ENCODE results near the gene TMEM94. TPM values are rescaled to one million over a fixed set of nuclear protein-coding genes. Genes with fewer than 3 reads are reported as not detected.

Gene TMEM94
- total RNA-seq, 1 experiment from 2014 or later = 61.4 TPM

DNA sequence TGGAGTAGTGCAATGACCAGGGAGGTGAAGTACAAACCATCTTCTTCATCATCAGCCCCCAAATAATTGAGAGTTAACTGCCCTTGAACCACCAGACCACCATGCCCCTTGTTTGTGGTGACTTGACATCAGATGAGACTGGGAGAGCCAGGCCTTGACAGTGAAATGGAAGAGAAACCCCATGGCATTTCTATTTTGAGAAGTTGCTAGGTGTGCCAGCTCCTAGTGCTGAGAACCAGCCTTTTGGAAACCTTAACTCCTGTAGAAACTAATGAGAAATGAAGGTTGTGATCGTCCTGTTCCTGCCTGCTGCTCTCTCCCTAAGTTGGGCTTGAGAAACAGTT is 2.8 kb downstream of the TMEM94 start:
- no peaks in the 10 kb centered on the region for H3K36me3 Mint-ChIP-seq (ENCODE audit: insufficient read depth in 1 of 3, low read depth in 3 of 3)
- no peak overlapping the region for H3K18ac ChIP-seq (ENCODE audit: insufficient read length, low read depth, low read length)

More for the DNA sequence above, 2.8 kb downstream of the TMEM94 start:
- no peak overlapping the region for H4K91ac ChIP-seq (ENCODE audit: insufficient read length, low read depth, low read length)
- H4K8ac ChIP-seq (replicated peaks; ENCODE audit: insufficient read length, low read depth, low read length) = no peak overlapping the region
- no peak overlapping the region for H3K23ac ChIP-seq (ENCODE audit: insufficient read length, low read depth, low read length)
- Mint-ChIP-seq H3K27me3 (ENCODE audit: low read depth) (no peaks in the 10 kb centered on the region), H3K9me3 (no peaks in the 10 kb centered on the region), H3K27ac (no peak overlapping the region), H3K4me3 (no peak overlapping the region), H3K4me1 (peaks cover 21 to 24% of the 10 kb centered on the region in 2 experiments)
- H3K14ac ChIP-seq (ENCODE audit: insufficient read depth, low read length) = no peak overlapping the region
- H3K27me3 ChIP-seq (ENCODE audit: insufficient read depth, low read length) = no peaks in the 10 kb centered on the region
- TF ChIP-seq, protein P1, sequence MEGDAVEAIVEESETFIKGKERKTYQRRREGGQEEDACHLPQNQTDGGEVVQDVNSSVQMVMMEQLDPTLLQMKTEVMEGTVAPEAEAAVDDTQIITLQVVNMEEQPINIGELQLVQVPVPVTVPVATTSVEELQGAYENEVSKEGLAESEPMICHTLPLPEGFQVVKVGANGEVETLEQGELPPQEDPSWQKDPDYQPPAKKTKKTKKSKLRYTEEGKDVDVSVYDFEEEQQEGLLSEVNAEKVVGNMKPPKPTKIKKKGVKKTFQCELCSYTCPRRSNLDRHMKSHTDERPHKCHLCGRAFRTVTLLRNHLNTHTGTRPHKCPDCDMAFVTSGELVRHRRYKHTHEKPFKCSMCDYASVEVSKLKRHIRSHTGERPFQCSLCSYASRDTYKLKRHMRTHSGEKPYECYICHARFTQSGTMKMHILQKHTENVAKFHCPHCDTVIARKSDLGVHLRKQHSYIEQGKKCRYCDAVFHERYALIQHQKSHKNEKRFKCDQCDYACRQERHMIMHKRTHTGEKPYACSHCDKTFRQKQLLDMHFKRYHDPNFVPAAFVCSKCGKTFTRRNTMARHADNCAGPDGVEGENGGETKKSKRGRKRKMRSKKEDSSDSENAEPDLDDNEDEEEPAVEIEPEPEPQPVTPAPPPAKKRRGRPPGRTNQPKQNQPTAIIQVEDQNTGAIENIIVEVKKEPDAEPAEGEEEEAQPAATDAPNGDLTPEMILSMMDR (conservative IDR thresholded peaks at IDR 0.05) = no peak
- no peak overlapping the region for H3K4ac ChIP-seq (ENCODE audit: low read depth, low read length)
- H3K79me2 ChIP-seq (ENCODE audit: insufficient read depth, low read length) = no peaks in the 10 kb centered on the region
- no peak overlapping the region for H2BK15ac ChIP-seq (ENCODE audit: low read depth, low read length)
- no peaks in the 10 kb centered on the region for H3K9me3 ChIP-seq (ENCODE audit: control insufficient read depth, low read depth, low read length)
- DNase-seq = no peak
- H3K27ac ChIP-seq (ENCODE audit: insufficient read length, low read depth, low read length) = no peak overlapping the region
- H2BK5ac ChIP-seq (ENCODE audit: insufficient read length, low read length) = no peak overlapping the region
- H3K4me2 ChIP-seq (ENCODE audit: insufficient read depth, insufficient read length, low read length) = no peak overlapping the region
- H3T11ph ChIP-seq (ENCODE audit: low read length) = no peak overlapping the region
- H3K23me2 ChIP-seq (ENCODE audit: insufficient read length, low read depth, low read length, poor library complexity, severe bottlenecking) = peaks cover 13% of the 10 kb centered on the region
- no peak overlapping the region for H2BK12ac ChIP-seq (ENCODE audit: insufficient read length, low read depth, low read length)
- H4K5ac ChIP-seq (ENCODE audit: insufficient read length, low read depth, low read length) = no peak overlapping the region
- H4K20me1 ChIP-seq (ENCODE audit: control insufficient read depth, insufficient read depth, insufficient read length) = no peaks in the 10 kb centered on the region
- no peak overlapping the region for H2BK20ac ChIP-seq (ENCODE audit: low read depth, low read length, poor library complexity, severe bottlenecking)
- WGBS (ENCODE audit: extremely low coverage, insufficient read length, low lambda C conversion rate) = no CpG with 5 or more reads among the region's 1 CpG
- no peak overlapping the region for H3K9ac ChIP-seq (ENCODE audit: extremely low read depth, insufficient read length, low read length)
- no peak overlapping the region for H2AFZ ChIP-seq (ENCODE audit: low read length)
- no peak overlapping the region for H2AK5ac ChIP-seq (ENCODE audit: insufficient read length, low read length)
- H3K56ac ChIP-seq (ENCODE audit: insufficient read length, low read depth, low read length) = no peak overlapping the region
- H3K4me1 ChIP-seq (ENCODE audit: insufficient read depth, low read length) = no peaks in the 10 kb centered on the region; the same call in 1 of the 2 replicates
- no peaks in the 10 kb centered on the region for H3K79me1 ChIP-seq (ENCODE audit: insufficient read depth, low read depth, low read length, poor library complexity, severe bottlenecking)
- H2BK120ac ChIP-seq (ENCODE audit: low read depth, low read length, poor library complexity, severe bottlenecking) = no peak overlapping the region
